Heart left ventricle (tissue), 16 donors: ENCODE data around the gene KLHL26. TPM values are rescaled to one million over a fixed set of nuclear protein-coding genes. Genes with fewer than 3 reads are reported as not detected.

ENCODE experiments used
- ATAC-seq, 4 donors: fragments of 200-7000 bp; cut with Tn5 transposase; one replicate each; pipeline ENCODE4 v1.9.1; 2020 to 2022; ENCODE audit warnings: moderate library complexity in 4 of 4, mild to moderate bottlenecking in 3 of 4, moderate number of reproducible peaks in 1 of 4
- DNase-seq, 5 donors: peaks; one replicate each; pipeline ENCODE4 v3.0.0-alpha.2; 2020
- H3K27ac ChIP-seq, 12 donors: fragments of 200-600 bp; sonication (generic) in 4 of 12; one replicate each; pipeline versions ENCODE4 v1.5.0 to v1.8.0; 2016 to 2022; ENCODE audit warnings: mild to moderate bottlenecking in 2 of 12
- H3K27me3 ChIP-seq, 9 donors: fragments of 200-600 bp; sonication (generic) in 2 of 9; one replicate each; pipeline versions ENCODE4 v1.5.1 to v1.8.0; 2016 to 2022; ENCODE audit warnings: mild to moderate bottlenecking in 3 of 9
- H3K36me3 ChIP-seq, 9 donors: fragments of 200-600 bp; sonication (generic) in 2 of 9; one replicate each; pipeline versions ENCODE4 v1.5.0 to v1.8.0; 2018 to 2022; ENCODE audit warnings: mild to moderate bottlenecking in 2 of 9
- H3K4me1 ChIP-seq, 12 donors: fragments of 200-600 bp; sonication (generic) in 4 of 12; one replicate each; pipeline versions ENCODE4 v1.5.0 to v1.8.0; 2016 to 2022; ENCODE audit warnings: mild to moderate bottlenecking in 3 of 12
- H3K4me3 ChIP-seq, 12 donors: fragments of 200-600 bp; sonication (generic) in 4 of 12; one replicate each; pipeline versions ENCODE4 v1.5.0 to v1.8.0; 2017 to 2022; ENCODE audit warnings: mild to moderate bottlenecking in 9 of 12, moderate library complexity in 4 of 12
- H3K9me3 ChIP-seq, 12 donors: fragments of 200-600 bp; sonication (generic) in 4 of 12; one replicate each; pipeline versions ENCODE4 v1.5.0 to v1.8.0; 2016 to 2022; ENCODE audit warnings: mild to moderate bottlenecking in 1 of 12
- CTCF ChIP-seq, 12 donors: fragments of 200-600 bp; sonication (generic) in 4 of 12; IDR thresholded peaks; one replicate each; pipeline versions ENCODE4 v1.5.0 to v1.8.0; 2018 to 2022; ENCODE audit warnings: antibody characterized with exemption in 12 of 12, mild to moderate bottlenecking in 5 of 12
- POLR2A ChIP-seq, 2 donors: fragments of 450-650 bp; IDR thresholded peaks; one replicate each; pipeline ENCODE4 v1.6.1; 2017; ENCODE audit warnings: antibody characterized with exemption in 2 of 2, mild to moderate bottlenecking in 2 of 2, moderate library complexity in 2 of 2
- WGBS, 4 donors: extraction: QIAGEN DNeasy Blood & Tissue Kit in 2 of 4; methylation state at CpG; one replicate each; pipeline versions ENCODE4 v1.1.5 to v1.1.7; 2013 to 2018; 5-methylcytosine and 5-hydroxymethylcytosine counted together
- intact Hi-C, 10 donors: fragments of 100-400 bp; cut with DNase I; formaldehyde crosslinking; loops; one replicate each; pipeline versions ENCODE4 v1.11.1 to v1.14.2; 2022
- polyA plus RNA-seq, 2 donors: library from polyadenylated mRNA; stranded (reverse); fragments of 200-250 nt; gene quantifications; one replicate each; pipeline ENCODE4 v1.2.3, GENCODE V29; 2013
- total RNA-seq, 9 donors: library from RNA; depleted of rRNA in 2 of 9; stranded (reverse); fragments of >200 nt in 2 of 9; fragmentation: NEBNext Ultra II Directional in 3 of 9; extraction: Animal tissue kit (Norgen Biotek cat#: 25700) in 3 of 9; gene quantifications; one replicate each; pipeline versions ENCODE4 v1.1.0 to v1.2.4, GENCODE V29; 2016 to 2023
- donor health status: ischemic (EF 13 %, LVEDD 7.1; RV severe dilation, severe dysfunction).
- donor health status: healthy with polysubstance abuse.
- donor health status: DM: no; HTN: yes; CAD: no.
- donor health status: DM: no; HTN: no; CAD: no.
- donor health status: ischemic (EF 25% LVEDD 6.9; RV normal size, moderate dysfunction).
- donor health status: ischemic (EF 25% LVEDD 5.7; RV mildly dilated, moderate dysfunction).
- donor health status: healthy.
- donor health status: DM: yes; HTN: yes; CAD: no.
- donor health status: ischemic (EF 35%, LVEDD 5.7; RV mildly dilated, moderate dysfunction).
- donor health status: nonischemic (EF 11% LVEDD 7.7; RV severe dilation, severe dysfunction).
- donor health status: DM: yes; HTN: yes; CAD: no.
- donor health status: PGD.
- donor health status: ischemic (EF 29% LVEDD 5.4; RV normal size, mild dysfunction).
- donor health status: nonischemic (EF 23%, LVEDD 6.1; RV moderate dilation, normal function).

Gene KLHL26
- total and polyA plus RNA-seq, 11 donors, result 2.8 to 11.4 (median 5.8) TPM

- no peaks in the 10 kb centered on the region for H3K9me3 ChIP-seq
- no peak overlapping the region for H3K27ac ChIP-seq
- ATAC-seq (no peak), DNase-seq (no peak)
- H3K27me3 ChIP-seq, result no peaks in the 10 kb centered on the region
- 89 to 95% (median 92%) methylated on average over 11 of the region's 11 CpGs for WGBS, 4 donors
- intact Hi-C loops, result loop anchor here in 5 of 10 donors (5.0 to 10.0 kb wide), 5 partner anchors 73 to 225 kb away; no protein-coding TSS in a partner anchor
- peaks cover 0 to 32% (median 6%) of the 10 kb centered on the region in 12 donors for H3K4me1 ChIP-seq
- TF ChIP-seq CTCF (IDR thresholded peaks at IDR 0.05) (no peak), POLR2A (IDR thresholded peaks at IDR 0.05) (no peak)
- H3K36me3 ChIP-seq, result peaks cover 0 to 49% (median 24%) of the 10 kb centered on the region in 9 donors
- no peak overlapping the region for H3K4me3 ChIP-seq
These were observed 33.1 kb downstream of the KLHL26 start for GRCh38 chr19:18669883-18670282.

- WGBS, 4 donors, result 86 to 91% (median 89%) methylated on average over 13 of the region's 13 CpGs
- Histone ChIP-seq H3K4me3 (no peak overlapping the region), H3K9me3 (no peaks in the 10 kb centered on the region), H3K36me3 (peaks cover 0 to 46% (median 24%) of the 10 kb centered on the region in 9 donors), H3K27ac (no peak overlapping the region), H3K4me1 (peaks cover 0 to 32% (median 6%) of the 10 kb centered on the region in 12 donors), H3K27me3 (no peaks in the 10 kb centered on the region)
- TF ChIP-seq CTCF (IDR thresholded peaks at IDR 0.05) (no peak), POLR2A (IDR thresholded peaks at IDR 0.05) (no peak)
- DNase-seq (no peak), ATAC-seq (no peak)
- intact Hi-C loops, result loop anchor here in 5 of 10 donors (5.0 to 10.0 kb wide), 5 partner anchors 73 to 226 kb away; no protein-coding TSS in a partner anchor
These were observed 33.5 kb downstream of the KLHL26 start for GRCh38 chr19:18670312-18670711.

DNA sequence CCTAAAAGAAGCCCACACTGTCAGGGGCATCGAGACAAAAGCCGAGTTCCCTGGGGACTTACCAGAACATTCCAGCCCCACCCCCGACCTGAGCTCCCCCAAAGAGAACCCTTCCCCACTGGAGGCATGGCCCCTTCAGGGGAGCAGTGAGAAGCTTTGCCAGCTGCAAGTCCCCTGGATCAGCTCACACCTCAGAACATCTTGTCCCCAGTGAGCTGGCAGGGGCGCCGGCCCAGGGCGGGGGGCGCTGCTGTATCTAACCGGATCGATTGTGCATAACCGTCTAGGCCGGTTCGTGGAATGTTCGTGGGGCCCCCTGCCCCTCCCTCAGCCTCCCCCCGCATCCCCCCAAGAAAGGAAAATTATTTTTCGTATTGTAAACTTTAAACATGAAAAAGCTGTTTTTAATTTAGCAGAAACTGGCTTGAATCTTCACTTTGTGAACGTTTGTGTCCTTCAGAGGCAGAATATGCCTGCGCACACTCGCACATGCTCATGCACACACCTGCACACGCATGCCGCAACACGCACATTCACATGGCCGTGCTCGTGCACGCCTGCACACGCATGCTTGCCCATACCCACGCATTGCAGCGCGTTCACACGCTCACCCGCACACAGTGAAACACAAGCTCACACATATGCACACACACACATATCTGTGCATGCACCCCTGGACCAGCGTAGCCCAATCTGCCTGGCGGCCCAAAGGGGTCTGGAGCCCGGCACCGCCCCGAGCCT lies 34.6 kb downstream of the KLHL26 start:
- ATAC-seq (no peak), DNase-seq (no peak)
- Histone ChIP-seq H3K4me3 (no peak overlapping the region), H3K36me3 (peaks cover 0 to 37% (median 24%) of the 10 kb centered on the region in 9 donors), H3K9me3 (no peaks in the 10 kb centered on the region), H3K27ac (peak overlapping the region in 1 of 12 donors; percentile 54), H3K27me3 (no peaks in the 10 kb centered on the region), H3K4me1 (peaks cover 0 to 23% (median 4%) of the 10 kb centered on the region in 12 donors)
- intact Hi-C loops, result loop anchor here in 5 of 10 donors (5.0 to 10.0 kb wide), 5 partner anchors 74 to 227 kb away; no protein-coding TSS in a partner anchor
- no peak for TF ChIP-seq CTCF (IDR thresholded peaks at IDR 0.05)
- TF ChIP-seq POLR2A (IDR thresholded peaks at IDR 0.05), result no peak
- 85 to 88% (median 88%) methylated on average over 33 to 35 of the region's 35 CpGs for WGBS, 4 donors

GRCh38 chr19:18672044-18672451 lies 35.2 kb downstream of the KLHL26 start:
- Histone ChIP-seq H3K27ac (peak overlapping the region in 2 of 12 donors; percentile 45 to 54), H3K4me1 (peaks cover 0 to 23% (median 4%) of the 10 kb centered on the region in 12 donors), H3K27me3 (no peaks in the 10 kb centered on the region), H3K9me3 (no peaks in the 10 kb centered on the region), H3K36me3 (peaks cover 0 to 36% (median 24%) of the 10 kb centered on the region in 9 donors), H3K4me3 (no peak overlapping the region)
- DNase-seq (peak in 1 of 5 donors; percentile 67), ATAC-seq (peak in 1 of 4 donors; percentile 17)
- TF ChIP-seq CTCF (IDR thresholded peaks at IDR 0.05), result no peak
- 56 to 82% (median 74%) methylated on average over 13 to 24 of the region's 24 CpGs for WGBS, 4 donors
- intact Hi-C loops, result loop anchor here in 5 of 10 donors (5.0 to 10.0 kb wide), 5 partner anchors 75 to 227 kb away; no protein-coding TSS in a partner anchor
